RWPE2 (cell line): ENCODE measurements around the gene C13orf46.
"Not testable (repeated sequence)": the region's sequence is repeated elsewhere in the genome, so short reads cannot be mapped to it uniquely, and the experiment has no call there.

ENCODE experiments used
- ATAC-seq: fragments of 200-7000 bp; cut with Tn5 transposase; 3 replicates; pipeline ENCODE4 v1.9.1; 2021; ENCODE audit warnings: low read depth
- DNase-seq: peaks from one replicate; pipeline ENCODE4 v3.0.0-alpha.2; 2020; ENCODE audit warnings: low spot score
- H3K27ac ChIP-seq: fragments of 450-650 bp; 2 replicates; pipeline ENCODE4 v1.5.1; 2017; ENCODE audit warnings: mild to moderate bottlenecking; ENCODE audit not compliant: poor library complexity, severe bottlenecking
- H3K27me3 ChIP-seq: fragments of 250-450 bp; sonication (Bioruptor Pico); 2 replicates; pipeline ENCODE4 v1.5.1; 2021; ENCODE audit warnings: mild to moderate bottlenecking, moderate library complexity; ENCODE audit not compliant: insufficient read depth, poor library complexity, severe bottlenecking
- H3K36me3 ChIP-seq: fragments of 250-450 bp; sonication (Bioruptor Pico); 2 replicates; pipeline ENCODE4 v1.5.1; 2020; ENCODE audit warnings: low read depth, mild to moderate bottlenecking, moderate library complexity
- H3K4me1 ChIP-seq: fragments of 250-450 bp; sonication (Bioruptor Pico); 2 replicates; pipeline ENCODE4 v1.5.1; 2021; ENCODE audit warnings: mild to moderate bottlenecking, moderate library complexity; ENCODE audit not compliant: insufficient read depth, poor library complexity, severe bottlenecking
- H3K4me3 ChIP-seq: fragments of 250-450 bp; sonication (Bioruptor Pico); 2 replicates; pipeline ENCODE4 v1.5.1; 2021; ENCODE audit warnings: mild to moderate bottlenecking, moderate library complexity; ENCODE audit not compliant: severe bottlenecking
- H3K9me3 ChIP-seq: fragments of 250-450 bp; sonication (Bioruptor Pico); 2 replicates; pipeline ENCODE4 v1.5.1; 2021; ENCODE audit warnings: mild to moderate bottlenecking, moderate library complexity; ENCODE audit not compliant: severe bottlenecking
- TF ChIP-seq, protein P1 (sequence below): fragments of 450-650 bp; IDR thresholded peaks from one replicate; pipeline ENCODE4 v1.5.1; 2017; ENCODE audit warnings: mild to moderate bottlenecking, moderate library complexity; ENCODE audit not compliant: poor library complexity, severe bottlenecking

C13orf46 gene

GRCh38 chr13:113915012-113915763 is 58.7 kb downstream of the C13orf46 start:
- ATAC-seq (no peak), DNase-seq (no peak)
- H3K27ac ChIP-seq: peak overlapping the region; percentile 97
- no peaks in the 10 kb centered on the region for H3K36me3 ChIP-seq
- no peaks in the 10 kb centered on the region for H3K27me3 ChIP-seq
- TF ChIP-seq, protein P1, sequence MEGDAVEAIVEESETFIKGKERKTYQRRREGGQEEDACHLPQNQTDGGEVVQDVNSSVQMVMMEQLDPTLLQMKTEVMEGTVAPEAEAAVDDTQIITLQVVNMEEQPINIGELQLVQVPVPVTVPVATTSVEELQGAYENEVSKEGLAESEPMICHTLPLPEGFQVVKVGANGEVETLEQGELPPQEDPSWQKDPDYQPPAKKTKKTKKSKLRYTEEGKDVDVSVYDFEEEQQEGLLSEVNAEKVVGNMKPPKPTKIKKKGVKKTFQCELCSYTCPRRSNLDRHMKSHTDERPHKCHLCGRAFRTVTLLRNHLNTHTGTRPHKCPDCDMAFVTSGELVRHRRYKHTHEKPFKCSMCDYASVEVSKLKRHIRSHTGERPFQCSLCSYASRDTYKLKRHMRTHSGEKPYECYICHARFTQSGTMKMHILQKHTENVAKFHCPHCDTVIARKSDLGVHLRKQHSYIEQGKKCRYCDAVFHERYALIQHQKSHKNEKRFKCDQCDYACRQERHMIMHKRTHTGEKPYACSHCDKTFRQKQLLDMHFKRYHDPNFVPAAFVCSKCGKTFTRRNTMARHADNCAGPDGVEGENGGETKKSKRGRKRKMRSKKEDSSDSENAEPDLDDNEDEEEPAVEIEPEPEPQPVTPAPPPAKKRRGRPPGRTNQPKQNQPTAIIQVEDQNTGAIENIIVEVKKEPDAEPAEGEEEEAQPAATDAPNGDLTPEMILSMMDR: no peak
- H3K4me3 ChIP-seq: no peak overlapping the region
- H3K4me1 ChIP-seq: no peaks in the 10 kb centered on the region
- H3K9me3 ChIP-seq: peaks cover 15% of the 10 kb centered on the region

DNA sequence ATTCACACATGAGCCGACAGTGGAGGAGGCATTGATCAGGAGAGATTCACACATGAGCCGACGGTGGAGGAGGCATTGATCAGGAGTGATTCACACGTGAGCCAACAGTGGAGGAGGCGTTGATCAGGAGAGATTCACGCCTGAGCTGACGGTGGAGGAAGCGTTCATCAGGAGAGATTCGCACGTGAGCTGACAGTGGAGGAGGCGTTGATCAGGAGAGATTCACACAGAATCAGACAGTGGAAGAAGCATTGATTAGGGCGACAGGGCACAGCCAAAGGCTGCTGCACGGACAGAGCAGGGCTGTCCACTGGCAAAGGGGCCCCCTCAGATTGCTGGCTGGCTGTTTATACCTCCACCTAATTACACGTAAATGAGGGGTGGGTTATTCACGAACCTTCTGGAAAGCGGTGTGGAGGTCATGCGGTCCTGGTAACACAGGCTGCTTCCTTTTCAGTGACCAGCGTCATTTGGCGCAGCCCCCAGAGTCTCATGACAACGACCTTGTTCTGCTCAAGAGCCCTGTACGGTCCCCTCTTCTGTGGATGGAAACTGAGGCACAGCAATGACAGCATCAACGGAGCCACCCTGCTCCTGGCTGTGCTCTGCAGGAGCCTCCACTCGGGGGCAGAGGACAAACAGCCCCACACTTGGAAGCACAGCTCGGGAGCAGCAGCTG is 59.4 kb downstream of the C13orf46 start:
- no peaks in the 10 kb centered on the region for H3K27me3 ChIP-seq
- no peak for DNase-seq

GRCh38 chr13:113913838-113914237 is 60.0 kb downstream of the C13orf46 start:
- Histone ChIP-seq H3K9me3 (peaks cover 15% of the 10 kb centered on the region), H3K27ac (peak overlapping the region; percentile 97)
- not testable (repeated sequence) for H3K4me1 ChIP-seq, H3K4me3 ChIP-seq, ATAC-seq, H3K36me3 ChIP-seq, DNase-seq, H3K27me3 ChIP-seq

More for the DNA sequence above, 59.4 kb downstream of the C13orf46 start:
- Histone ChIP-seq H3K4me3 (no peak overlapping the region), H3K4me1 (peaks cover 1% of the 10 kb centered on the region), H3K27ac (peak overlapping the region; percentile 97), H3K36me3 (no peaks in the 10 kb centered on the region), H3K9me3 (peaks cover 15% of the 10 kb centered on the region)
- TF ChIP-seq, protein P1: no peak
- no peak for ATAC-seq

DNA sequence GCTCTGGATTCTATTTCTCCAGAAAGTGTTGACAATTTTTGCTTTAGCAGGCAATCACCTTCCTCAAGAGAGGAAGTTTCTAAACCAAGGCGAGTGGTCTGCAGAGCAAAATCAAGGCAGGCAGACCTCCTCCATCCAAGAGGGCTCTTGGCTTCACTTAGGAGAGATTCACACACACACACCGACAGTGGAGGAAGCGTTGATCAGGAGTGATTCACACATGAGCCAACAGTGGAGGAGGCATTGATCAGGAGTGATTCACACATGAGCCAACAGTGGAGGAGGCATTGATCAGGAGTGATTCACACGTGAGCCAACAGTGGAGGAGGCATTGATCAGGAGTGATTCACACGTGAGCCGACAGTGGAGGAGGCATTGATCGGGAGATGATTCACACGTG is 60.5 kb downstream of the C13orf46 start:
- Histone ChIP-seq H3K27ac (peak overlapping the region; percentile 97), H3K9me3 (peaks cover 15% of the 10 kb centered on the region), H3K4me1 (peaks cover 12% of the 10 kb centered on the region)
- DNase-seq, H3K4me3 ChIP-seq, H3K36me3 ChIP-seq, H3K27me3 ChIP-seq: not testable (repeated sequence)
- peak; percentile 60; the same call in 2 of the 3 replicates for ATAC-seq

DNA sequence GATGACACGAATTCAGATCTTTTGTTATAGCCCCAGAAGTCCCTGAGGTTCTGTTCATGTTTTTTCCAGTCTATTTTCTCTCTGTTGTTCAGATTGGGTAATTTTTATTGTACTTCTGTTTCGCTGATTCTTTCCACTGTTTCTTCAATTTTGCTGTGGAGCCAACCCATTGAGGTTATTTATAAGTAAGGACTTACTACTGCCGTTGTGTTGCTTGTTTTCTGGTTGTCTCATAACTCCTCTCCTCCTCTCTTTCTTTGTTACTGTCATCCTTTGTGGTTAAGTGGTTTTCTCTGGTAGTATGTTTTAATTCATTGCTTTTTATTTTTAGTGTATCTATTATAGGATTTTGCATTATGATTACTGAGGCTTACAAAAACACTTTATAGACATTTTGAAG is 61.3 kb downstream of the C13orf46 start:
- TF ChIP-seq, protein P1: no peak
- no peak for ATAC-seq

More for the DNA sequence above, 61.3 kb downstream of the C13orf46 start:
- Histone ChIP-seq H3K27ac (peak overlapping the region; percentile 97), H3K4me1 (peaks cover 12% of the 10 kb centered on the region), H3K36me3 (no peaks in the 10 kb centered on the region), H3K27me3 (no peaks in the 10 kb centered on the region), H3K4me3 (no peak overlapping the region), H3K9me3 (peaks cover 15% of the 10 kb centered on the region)
- no peak for DNase-seq
